Caco-2 (cell line): ENCODE measurements around the gene XPOT. TPM values are rescaled to one million over a fixed set of nuclear protein-coding genes. Genes with fewer than 3 reads are reported as not detected.

ENCODE experiments used
- BruUV-seq: library from RNA; stranded (reverse); fragments of 400-500 nt; replicated peaks from 2 replicates; lab custom pipeline; 2021; lab: Mats Ljungman, UMichigan
- CTCF ChIA-PET: fragments of 300-600 bp; sonication (Branson Sonifier 250); formaldehyde crosslinking; loops from one replicate; lab custom pipeline; 2022; ENCODE audit warnings: antibody characterized with exemption; lab: Charles Lee
- POLR2A ChIA-PET: fragments of 300-600 bp; sonication (Branson Sonifier 250); formaldehyde crosslinking; loops from one replicate; lab custom pipeline; 2022; ENCODE audit warnings: antibody characterized with exemption; lab: Charles Lee
- DNase-seq, 2 experiments: peaks; one replicate each; pipeline versions ENCODE4 v3.0.0 to v3.0.0-alpha.2; 2020 to 2022
- H3K27me3 ChIP-seq: replicated peaks from 2 replicates; pipeline ENCODE4 v1.6.0; 2011; ENCODE audit warnings: low read length; ENCODE audit not compliant: control insufficient read depth, insufficient read depth
- H3K36me3 ChIP-seq: 2 replicates; pipeline ENCODE4 v1.5.1; 2011; ENCODE audit warnings: low read length; ENCODE audit not compliant: control insufficient read depth, insufficient read depth
- H3K4me1 ChIP-seq: fragments of 250-450 bp; sonication (Bioruptor Pico); 2 replicates; pipeline ENCODE4 v1.5.1; 2020; ENCODE audit warnings: mild to moderate bottlenecking
- H3K4me3 ChIP-seq: 2 replicates; pipeline ENCODE4 v1.5.1; 2011; ENCODE audit warnings: low read depth, mild to moderate bottlenecking, control low read depth, low read length
- H3K9me3 ChIP-seq: fragments of 250-450 bp; sonication (Bioruptor Pico); 2 replicates; pipeline ENCODE4 v1.5.1; 2020; ENCODE audit warnings: mild to moderate bottlenecking, moderate library complexity
- H3K27ac Mint-ChIP-seq: one replicate; pipeline ENCODE4 v1.8.0; 2022; ENCODE audit warnings: mixed read lengths; ENCODE audit not compliant: unreplicated experiment
- H3K27me3 Mint-ChIP-seq: one replicate; pipeline ENCODE4 v1.8.0; 2022; ENCODE audit warnings: mixed read lengths; ENCODE audit not compliant: insufficient read depth, unreplicated experiment
- H3K36me3 Mint-ChIP-seq: one replicate; pipeline ENCODE4 v1.8.0; 2022; ENCODE audit warnings: mild to moderate bottlenecking, mixed read lengths; ENCODE audit not compliant: insufficient read depth, unreplicated experiment
- H3K4me1 Mint-ChIP-seq: one replicate; pipeline ENCODE4 v1.8.0; 2022; ENCODE audit warnings: low read depth, mixed read lengths; ENCODE audit not compliant: unreplicated experiment
- H3K4me3 Mint-ChIP-seq: one replicate; pipeline ENCODE4 v1.8.0; 2022; ENCODE audit warnings: mild to moderate bottlenecking, moderate library complexity, mixed read lengths; ENCODE audit not compliant: unreplicated experiment
- H3K9me3 Mint-ChIP-seq: one replicate; pipeline ENCODE4 v1.8.0; 2022; ENCODE audit warnings: mixed read lengths; ENCODE audit not compliant: unreplicated experiment
- intact Hi-C: fragments of 100-400 bp; cut with micrococcal nuclease; formaldehyde crosslinking; loops from one replicate; pipeline ENCODE4 v1.10.0; 2022; ENCODE audit not compliant: unreplicated experiment
- total RNA-seq: library from RNA; stranded (reverse); gene quantifications from 2 replicates; pipeline ENCODE4 v1.2.3, GENCODE V29; 2022
- TF ChIP-seq, protein P1 (sequence below), 2 experiments: fragments of 200-600 bp in 1 of 2; IDR thresholded peaks; 1 replicate in 1 of 2; 2 replicates in 1 of 2; pipeline versions ENCODE4 v1.5.1 to v1.8.0; 2011 to 2022; ENCODE audit warnings: antibody characterized with exemption in 1 of 2, control low read depth in 1 of 2, inconsistent platforms in 1 of 2, low read depth in 1 of 2, low read length in 1 of 2, mild to moderate bottlenecking in 1 of 2, moderate library complexity in 1 of 2; ENCODE audit not compliant: insufficient read depth in 1 of 2, severe bottlenecking in 1 of 2, unreplicated experiment in 1 of 2

Gene XPOT
- total RNA-seq, 1 experiment from 2014 or later: 174 TPM

DNA sequence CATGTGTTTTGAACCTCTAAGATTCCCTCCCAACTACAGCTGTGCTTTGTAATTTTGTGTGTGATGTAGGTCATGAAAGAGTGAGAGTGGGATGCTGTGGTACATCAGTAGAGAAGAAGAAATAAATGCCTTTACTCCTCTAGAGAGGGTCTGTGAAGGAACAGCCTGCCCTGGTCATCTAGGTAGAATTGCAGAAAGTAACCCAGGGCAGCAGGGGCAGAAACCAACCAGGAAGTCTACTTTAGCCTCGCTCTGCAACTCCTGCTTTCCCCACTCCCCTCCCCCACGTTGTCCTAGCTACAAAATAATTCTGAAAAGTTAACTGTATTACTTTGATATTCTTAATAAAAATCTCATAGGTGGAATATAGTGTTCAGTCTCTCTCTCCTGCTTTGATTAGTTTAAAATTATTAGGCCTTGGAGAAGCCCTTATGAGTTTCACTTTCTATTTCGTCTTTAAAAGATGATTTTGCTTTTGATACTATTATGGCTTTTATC is 55.3 kb downstream of the XPOT start:
- Histone ChIP-seq H3K9me3 (no peaks in the 10 kb centered on the region), H3K4me3 (no peak overlapping the region), H3K36me3 (no peaks in the 10 kb centered on the region), H3K27me3 (no peaks in the 10 kb centered on the region), H3K4me1 (peaks cover 8% of the 10 kb centered on the region; the same call in 1 of the 2 replicates)
- Mint-ChIP-seq H3K9me3 (no peaks in the 10 kb centered on the region), H3K36me3 (peaks cover 57% of the 10 kb centered on the region), H3K4me1 (peaks cover 10% of the 10 kb centered on the region), H3K27me3 (no peaks in the 10 kb centered on the region), H3K27ac (peak overlapping the region; percentile 23), H3K4me3 (no peak overlapping the region)
- intact Hi-C loops: loop anchor here (10.0 kb wide), 1 partner anchor 165 kb away; no protein-coding TSS in a partner anchor
- TF ChIP-seq, protein P1, sequence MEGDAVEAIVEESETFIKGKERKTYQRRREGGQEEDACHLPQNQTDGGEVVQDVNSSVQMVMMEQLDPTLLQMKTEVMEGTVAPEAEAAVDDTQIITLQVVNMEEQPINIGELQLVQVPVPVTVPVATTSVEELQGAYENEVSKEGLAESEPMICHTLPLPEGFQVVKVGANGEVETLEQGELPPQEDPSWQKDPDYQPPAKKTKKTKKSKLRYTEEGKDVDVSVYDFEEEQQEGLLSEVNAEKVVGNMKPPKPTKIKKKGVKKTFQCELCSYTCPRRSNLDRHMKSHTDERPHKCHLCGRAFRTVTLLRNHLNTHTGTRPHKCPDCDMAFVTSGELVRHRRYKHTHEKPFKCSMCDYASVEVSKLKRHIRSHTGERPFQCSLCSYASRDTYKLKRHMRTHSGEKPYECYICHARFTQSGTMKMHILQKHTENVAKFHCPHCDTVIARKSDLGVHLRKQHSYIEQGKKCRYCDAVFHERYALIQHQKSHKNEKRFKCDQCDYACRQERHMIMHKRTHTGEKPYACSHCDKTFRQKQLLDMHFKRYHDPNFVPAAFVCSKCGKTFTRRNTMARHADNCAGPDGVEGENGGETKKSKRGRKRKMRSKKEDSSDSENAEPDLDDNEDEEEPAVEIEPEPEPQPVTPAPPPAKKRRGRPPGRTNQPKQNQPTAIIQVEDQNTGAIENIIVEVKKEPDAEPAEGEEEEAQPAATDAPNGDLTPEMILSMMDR (IDR thresholded peaks at IDR 0.05; ENCODE audit: insufficient read depth in 1 of 2, low read depth in 1 of 2, low read length in 1 of 2, severe bottlenecking in 1 of 2, unreplicated experiment in 1 of 2): no peak
- DNase-seq: no peak
- CTCF ChIA-PET: no interaction called here
- BruUV-seq: no TSS peak
- POLR2A ChIA-PET: no interaction called here

GRCh38 chr12:64461634-64462414 is 57.6 kb downstream of the XPOT start:
- ChIA-PET CTCF (no interaction called here), POLR2A (no interaction called here)
- no peak for DNase-seq
- peaks cover 8% of the 10 kb centered on the region; the same call in 1 of the 2 replicates for H3K4me1 ChIP-seq
- peaks cover 10% of the 10 kb centered on the region for H3K4me1 Mint-ChIP-seq
- no peaks in the 10 kb centered on the region for H3K9me3 ChIP-seq
- H3K4me3 ChIP-seq: no peak overlapping the region
- no TSS peak for BruUV-seq
- H3K27me3 ChIP-seq: no peaks in the 10 kb centered on the region
- H3K36me3 ChIP-seq: no peaks in the 10 kb centered on the region
- H3K36me3 Mint-ChIP-seq: peaks cover 67% of the 10 kb centered on the region
- intact Hi-C loops: no loop called here
- TF ChIP-seq, protein P1 (IDR thresholded peaks at IDR 0.05; ENCODE audit: insufficient read depth in 1 of 2, low read depth in 1 of 2, low read length in 1 of 2, severe bottlenecking in 1 of 2, unreplicated experiment in 1 of 2): no peak
- no peaks in the 10 kb centered on the region for H3K9me3 Mint-ChIP-seq
- no peaks in the 10 kb centered on the region for H3K27me3 Mint-ChIP-seq
- H3K27ac Mint-ChIP-seq: no peak overlapping the region
- no peak overlapping the region for H3K4me3 Mint-ChIP-seq

DNA sequence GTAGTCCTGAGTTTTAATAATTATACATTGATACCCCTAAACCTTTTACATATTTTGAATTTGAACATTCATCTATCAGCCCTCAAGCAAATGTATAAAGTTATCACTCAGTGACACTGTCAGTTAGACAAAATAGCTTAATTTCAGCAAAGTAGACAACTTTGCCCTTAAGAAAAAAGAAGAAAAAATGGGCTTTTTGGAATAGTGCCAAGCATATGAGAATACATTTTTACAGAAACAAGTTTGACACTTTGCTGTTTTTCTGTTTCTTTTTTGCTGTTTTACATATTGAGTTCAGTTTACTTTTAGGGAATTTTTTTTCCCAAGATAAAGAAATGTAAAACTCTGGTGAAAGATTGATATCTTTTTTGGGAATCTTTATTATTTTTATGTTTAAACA is 62.0 kb downstream of the XPOT start:
- Histone ChIP-seq H3K27me3 (no peaks in the 10 kb centered on the region), H3K4me1 (peaks cover 8% of the 10 kb centered on the region; the same call in 1 of the 2 replicates), H3K9me3 (no peaks in the 10 kb centered on the region), H3K36me3 (no peaks in the 10 kb centered on the region), H3K4me3 (no peak overlapping the region)
- no TSS peak for BruUV-seq
- no peak overlapping the region for H3K27ac Mint-ChIP-seq
- intact Hi-C loops: no loop called here
- H3K4me1 Mint-ChIP-seq: no peaks in the 10 kb centered on the region
- no peaks in the 10 kb centered on the region for H3K9me3 Mint-ChIP-seq
- ChIA-PET CTCF (no interaction called here), POLR2A (no interaction called here)
- no peak overlapping the region for H3K4me3 Mint-ChIP-seq
- TF ChIP-seq, protein P1 (IDR thresholded peaks at IDR 0.05; ENCODE audit: insufficient read depth in 1 of 2, low read depth in 1 of 2, low read length in 1 of 2, severe bottlenecking in 1 of 2, unreplicated experiment in 1 of 2): no peak
- H3K36me3 Mint-ChIP-seq: peaks cover 74% of the 10 kb centered on the region
- H3K27me3 Mint-ChIP-seq: no peaks in the 10 kb centered on the region
- no peak for DNase-seq
